Right lobe of liver (tissue), 4 donors: Measurements from ENCODE around the gene STMN1.

Source experiments
- CTCF ChIP-seq, 4 donors: fragments of 200-600 bp in 3 of 4; fragments of 450-650 bp in 1 of 4; IDR thresholded peaks; one replicate each; pipeline versions ENCODE4 v1.5.1 to v1.8.0; 2016 to 2022; ENCODE audit warnings: antibody characterized with exemption in 4 of 4, mild to moderate bottlenecking in 2 of 4
- POLR2A ChIP-seq: fragments of 450-650 bp; IDR thresholded peaks from one replicate; pipeline ENCODE4 v1.6.1; 2017; ENCODE audit warnings: antibody characterized with exemption, mild to moderate bottlenecking
- donor health status: DM: no; HTN: no; CAD: no.
- donor health status: DM: no; HTN: no; CAD: no.
- donor health status: DM: no; HTN: yes; CAD: no.

- TF ChIP-seq CTCF (IDR thresholded peaks at IDR 0.05) (no peak), POLR2A (no peak)
Measured at GRCh38 chr1:25881266-25881665, 25.0 kb downstream of the STMN1 start.
